ENCODE data around the gene SLC22A23.

GRCh38 chr6:3433005-3433404 is 23.8 kb downstream of the SLC22A23 start:
- TF ChIP-seq CTCF (IDR thresholded peaks at IDR 0.05) (no peak), POLR2A (IDR thresholded peaks at IDR 0.05) (no peak)
